GM23338 (cell line): ENCODE results near the gene RUNX1. TPM values are rescaled to one million over a fixed set of nuclear protein-coding genes. Genes with fewer than 3 reads are reported as not detected.

Experiments
- ATAC-seq: fragments of 200-7000 bp; cut with Tn5 transposase; 3 replicates; pipeline ENCODE4 v1.9.1; 2020
- DNase-seq: peaks from one replicate; pipeline ENCODE4 v3.0.0-alpha.2; 2015; ENCODE audit warnings: low spot score
- H2AFZ ChIP-seq: fragments of 200-600 bp; sonication (generic); 2 replicates; pipeline ENCODE4 v1.8.0; 2016; ENCODE audit warnings: antibody characterized with exemption, mild to moderate bottlenecking, moderate library complexity
- H3F3A ChIP-seq: fragments of 200-600 bp; sonication (generic); replicated peaks from 2 replicates; pipeline ENCODE4 v1.8.0; 2017; ENCODE audit warnings: antibody characterized with exemption, mixed run types, low read depth
- H3K27ac ChIP-seq: fragments of 200-600 bp; sonication (generic); 2 replicates; pipeline ENCODE4 v1.6.1; 2016; ENCODE audit warnings: low read depth
- H3K27me3 ChIP-seq: fragments of 200-600 bp; sonication (generic); 2 replicates; pipeline ENCODE4 v1.8.0; 2016; ENCODE audit warnings: mild to moderate bottlenecking, mixed run types, moderate library complexity; ENCODE audit not compliant: insufficient read depth
- H3K36me3 ChIP-seq: fragments of 200-600 bp; sonication (generic); 2 replicates; pipeline ENCODE4 v1.8.0; 2016; ENCODE audit warnings: mild to moderate bottlenecking; ENCODE audit not compliant: insufficient read depth
- H3K4me1 ChIP-seq: fragments of 200-600 bp; sonication (generic); 2 replicates; pipeline ENCODE4 v1.8.0; 2016; ENCODE audit warnings: mild to moderate bottlenecking, moderate library complexity; ENCODE audit not compliant: insufficient read depth
- H3K4me2 ChIP-seq: fragments of 200-600 bp; sonication (generic); 2 replicates; pipeline ENCODE4 v1.7.1; 2017; ENCODE audit warnings: mixed run types
- H3K4me3 ChIP-seq: fragments of 200-600 bp; sonication (generic); 2 replicates; pipeline ENCODE4 v1.6.1; 2016; ENCODE audit warnings: mixed run types
- H3K79me2 ChIP-seq: fragments of 200-600 bp; sonication (generic); replicated peaks from 2 replicates; pipeline ENCODE4 v1.8.0; 2017; ENCODE audit warnings: mild to moderate bottlenecking; ENCODE audit not compliant: insufficient read depth
- H3K9me2 ChIP-seq: fragments of 200-600 bp; sonication (generic); 2 replicates; pipeline ENCODE4 v1.8.0; 2017; ENCODE audit not compliant: insufficient read depth
- H4K20me1 ChIP-seq: fragments of 200-600 bp; sonication (generic); replicated peaks from 2 replicates; pipeline ENCODE4 v1.8.0; 2017; ENCODE audit warnings: mild to moderate bottlenecking; ENCODE audit not compliant: insufficient read depth
- H3K27ac Mint-ChIP-seq: 2 replicates; pipeline ENCODE4 v1.8.0; 2020; ENCODE audit warnings: inconsistent platforms, mild to moderate bottlenecking, moderate library complexity, mixed read lengths
- H3K27me3 Mint-ChIP-seq: 3 replicates; pipeline ENCODE4 v1.8.0; 2022; ENCODE audit warnings: low read depth, mild to moderate bottlenecking, moderate library complexity, mixed read lengths, inconsistent platforms; ENCODE audit not compliant: insufficient read depth, poor library complexity
- H3K36me3 Mint-ChIP-seq: 3 replicates; pipeline ENCODE4 v1.8.0; 2021; ENCODE audit warnings: low read depth, mild to moderate bottlenecking, inconsistent platforms, moderate library complexity, mixed read lengths
- H3K4me1 Mint-ChIP-seq: 3 replicates; pipeline ENCODE4 v1.8.0; 2020; ENCODE audit warnings: mild to moderate bottlenecking, inconsistent platforms, mixed read lengths
- H3K4me3 Mint-ChIP-seq: 3 replicates; pipeline ENCODE4 v1.8.0; 2021; ENCODE audit warnings: moderate library complexity, mild to moderate bottlenecking, inconsistent platforms, mixed read lengths
- H3K9me3 Mint-ChIP-seq: 3 replicates; pipeline ENCODE4 v1.8.0; 2020; ENCODE audit warnings: moderate library complexity, mild to moderate bottlenecking, inconsistent platforms, mixed read lengths
- CREB1 ChIP-seq: fragments of 250-450 bp; sonication (Bioruptor Pico); IDR thresholded peaks from 2 replicates; pipeline ENCODE4 v1.5.0; 2020; ENCODE audit warnings: low read depth, mild to moderate bottlenecking, moderate library complexity
- ETS1 ChIP-seq: IDR thresholded peaks from 2 replicates; pipeline ENCODE4 v1.6.1; 2016; ENCODE audit warnings: antibody characterized with exemption
- EZH2 ChIP-seq: fragments of 200-600 bp; sonication (generic); IDR thresholded peaks from one replicate; pipeline ENCODE4 v1.8.0; 2017; ENCODE audit warnings: antibody characterized with exemption, mild to moderate bottlenecking, low read depth; ENCODE audit not compliant: unreplicated experiment
- EZH2phosphoT487 ChIP-seq: fragments of 200-600 bp; sonication (generic); IDR thresholded peaks from one replicate; pipeline ENCODE4 v1.8.1; 2018; ENCODE audit warnings: antibody characterized with exemption; ENCODE audit not compliant: unreplicated experiment
- JUNB ChIP-seq: IDR thresholded peaks from one replicate; pipeline ENCODE4 v1.6.1; 2016; ENCODE audit warnings: antibody characterized with exemption; ENCODE audit not compliant: unreplicated experiment
- NANOG ChIP-seq: IDR thresholded peaks from 2 replicates; pipeline ENCODE4 v1.6.1; 2016; ENCODE audit warnings: antibody characterized with exemption, borderline replicate concordance
- POLR2AphosphoS5 ChIP-seq: IDR thresholded peaks from 2 replicates; pipeline ENCODE4 v1.6.1; 2016; ENCODE audit warnings: antibody characterized with exemption, low read depth
- REST ChIP-seq: IDR thresholded peaks from one replicate; pipeline ENCODE4 v1.6.1; 2018; ENCODE audit warnings: antibody characterized with exemption; ENCODE audit not compliant: unreplicated experiment
- STAT1 ChIP-seq: IDR thresholded peaks from one replicate; pipeline ENCODE4 v1.6.1; 2016; ENCODE audit warnings: antibody characterized with exemption; ENCODE audit not compliant: unreplicated experiment
- ZNF114 ChIP-seq: fragments of 250-450 bp; sonication (Bioruptor Pico); IDR thresholded peaks from 2 replicates; pipeline ENCODE4 v1.5.0; 2020; ENCODE audit warnings: mild to moderate bottlenecking, moderate library complexity
- ZNF331 ChIP-seq: fragments of 250-450 bp; sonication (Bioruptor Pico); IDR thresholded peaks from 2 replicates; pipeline ENCODE4 v1.5.0; 2020; ENCODE audit warnings: low read depth, mild to moderate bottlenecking, moderate library complexity
- polyA plus RNA-seq: library from polyadenylated mRNA; unstranded; fragments of >200 nt; fragmentation: Nextera tagmentation; extraction: Ambion mirVana; gene quantifications from 2 replicates; pipeline ENCODE4 v1.2.1, GENCODE V29; 2016
- total RNA-seq: library from RNA; depleted of rRNA; stranded (reverse); fragments of >200 nt; shearing (Covaris generic); gene quantifications from 2 replicates; pipeline ENCODE4 v1.2.3, GENCODE V29; 2014
- TF ChIP-seq, protein P1 (sequence below): fragments of 250-450 bp; sonication (Bioruptor Pico); IDR thresholded peaks from 2 replicates; pipeline ENCODE4 v1.5.0; 2020; ENCODE audit warnings: mild to moderate bottlenecking, moderate library complexity
- TF ChIP-seq, protein P2 (sequence below), 2 experiments: fragments of 200-600 bp in 1 of 2; sonication (generic) in 1 of 2; conservative IDR thresholded peaks; 2 replicates each; pipeline versions ENCODE4 v1.5.1 to v1.6.1; 2016 to 2017; ENCODE audit warnings: antibody characterized with exemption in 2 of 2, low read depth in 2 of 2, mild to moderate bottlenecking in 2 of 2, moderate library complexity in 1 of 2

Gene RUNX1
- total and polyA plus RNA-seq, 2 experiments from 2014 or later = 0.29 to 1.1 TPM

- no peaks in the 10 kb centered on the region for H3K4me1 ChIP-seq
- TF ChIP-seq EZH2phosphoT487 (no peak), POLR2AphosphoS5 (no peak), ETS1 (no peak), EZH2 (no peak), JUNB (no peak), ZNF114 (no peak), REST (no peak), ZNF331 (no peak), STAT1 (no peak), CREB1 (CRISPR knock-in tag) (no peak), NANOG (no peak)
- TF ChIP-seq, protein P1, sequence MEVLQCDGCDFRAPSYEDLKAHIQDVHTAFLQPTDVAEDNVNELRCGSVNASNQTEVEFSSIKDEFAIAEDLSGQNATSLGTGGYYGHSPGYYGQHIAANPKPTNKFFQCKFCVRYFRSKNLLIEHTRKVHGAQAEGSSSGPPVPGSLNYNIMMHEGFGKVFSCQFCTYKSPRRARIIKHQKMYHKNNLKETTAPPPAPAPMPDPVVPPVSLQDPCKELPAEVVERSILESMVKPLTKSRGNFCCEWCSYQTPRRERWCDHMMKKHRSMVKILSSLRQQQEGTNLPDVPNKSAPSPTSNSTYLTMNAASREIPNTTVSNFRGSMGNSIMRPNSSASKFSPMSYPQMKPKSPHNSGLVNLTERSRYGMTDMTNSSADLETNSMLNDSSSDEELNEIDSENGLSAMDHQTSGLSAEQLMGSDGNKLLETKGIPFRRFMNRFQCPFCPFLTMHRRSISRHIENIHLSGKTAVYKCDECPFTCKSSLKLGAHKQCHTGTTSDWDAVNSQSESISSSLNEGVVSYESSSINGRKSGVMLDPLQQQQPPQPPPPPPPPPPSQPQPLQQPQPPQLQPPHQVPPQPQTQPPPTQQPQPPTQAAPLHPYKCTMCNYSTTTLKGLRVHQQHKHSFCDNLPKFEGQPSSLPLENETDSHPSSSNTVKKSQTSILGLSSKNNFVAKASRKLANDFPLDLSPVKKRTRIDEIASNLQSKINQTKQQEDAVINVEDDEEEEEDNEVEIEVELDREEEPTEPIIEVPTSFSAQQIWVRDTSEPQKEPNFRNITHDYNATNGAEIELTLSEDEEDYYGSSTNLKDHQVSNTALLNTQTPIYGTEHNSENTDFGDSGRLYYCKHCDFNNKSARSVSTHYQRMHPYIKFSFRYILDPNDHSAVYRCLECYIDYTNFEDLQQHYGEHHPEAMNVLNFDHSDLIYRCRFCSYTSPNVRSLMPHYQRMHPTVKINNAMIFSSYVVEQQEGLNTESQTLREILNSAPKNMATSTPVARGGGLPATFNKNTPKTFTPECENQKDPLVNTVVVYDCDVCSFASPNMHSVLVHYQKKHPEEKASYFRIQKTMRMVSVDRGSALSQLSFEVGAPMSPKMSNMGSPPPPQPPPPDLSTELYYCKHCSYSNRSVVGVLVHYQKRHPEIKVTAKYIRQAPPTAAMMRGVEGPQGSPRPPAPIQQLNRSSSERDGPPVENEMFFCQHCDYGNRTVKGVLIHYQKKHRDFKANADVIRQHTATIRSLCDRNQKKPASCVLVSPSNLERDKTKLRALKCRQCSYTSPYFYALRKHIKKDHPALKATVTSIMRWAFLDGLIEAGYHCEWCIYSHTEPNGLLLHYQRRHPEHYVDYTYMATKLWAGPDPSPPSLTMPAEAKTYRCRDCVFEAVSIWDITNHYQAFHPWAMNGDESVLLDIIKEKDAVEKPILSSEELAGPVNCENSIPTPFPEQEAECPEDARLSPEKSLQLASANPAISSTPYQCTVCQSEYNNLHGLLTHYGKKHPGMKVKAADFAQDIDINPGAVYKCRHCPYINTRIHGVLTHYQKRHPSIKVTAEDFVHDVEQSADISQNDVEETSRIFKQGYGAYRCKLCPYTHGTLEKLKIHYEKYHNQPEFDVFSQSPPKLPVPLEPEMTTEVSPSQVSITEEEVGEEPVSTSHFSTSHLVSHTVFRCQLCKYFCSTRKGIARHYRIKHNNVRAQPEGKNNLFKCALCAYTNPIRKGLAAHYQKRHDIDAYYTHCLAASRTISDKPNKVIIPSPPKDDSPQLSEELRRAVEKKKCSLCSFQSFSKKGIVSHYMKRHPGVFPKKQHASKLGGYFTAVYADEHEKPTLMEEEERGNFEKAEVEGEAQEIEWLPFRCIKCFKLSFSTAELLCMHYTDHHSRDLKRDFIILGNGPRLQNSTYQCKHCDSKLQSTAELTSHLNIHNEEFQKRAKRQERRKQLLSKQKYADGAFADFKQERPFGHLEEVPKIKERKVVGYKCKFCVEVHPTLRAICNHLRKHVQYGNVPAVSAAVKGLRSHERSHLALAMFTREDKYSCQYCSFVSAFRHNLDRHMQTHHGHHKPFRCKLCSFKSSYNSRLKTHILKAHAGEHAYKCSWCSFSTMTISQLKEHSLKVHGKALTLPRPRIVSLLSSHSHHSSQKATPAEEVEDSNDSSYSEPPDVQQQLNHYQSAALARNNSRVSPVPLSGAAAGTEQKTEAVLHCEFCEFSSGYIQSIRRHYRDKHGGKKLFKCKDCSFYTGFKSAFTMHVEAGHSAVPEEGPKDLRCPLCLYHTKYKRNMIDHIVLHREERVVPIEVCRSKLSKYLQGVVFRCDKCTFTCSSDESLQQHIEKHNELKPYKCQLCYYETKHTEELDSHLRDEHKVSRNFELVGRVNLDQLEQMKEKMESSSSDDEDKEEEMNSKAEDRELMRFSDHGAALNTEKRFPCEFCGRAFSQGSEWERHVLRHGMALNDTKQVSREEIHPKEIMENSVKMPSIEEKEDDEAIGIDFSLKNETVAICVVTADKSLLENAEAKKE (CRISPR knock-in tag) = no peak
- TF ChIP-seq, protein P2, sequence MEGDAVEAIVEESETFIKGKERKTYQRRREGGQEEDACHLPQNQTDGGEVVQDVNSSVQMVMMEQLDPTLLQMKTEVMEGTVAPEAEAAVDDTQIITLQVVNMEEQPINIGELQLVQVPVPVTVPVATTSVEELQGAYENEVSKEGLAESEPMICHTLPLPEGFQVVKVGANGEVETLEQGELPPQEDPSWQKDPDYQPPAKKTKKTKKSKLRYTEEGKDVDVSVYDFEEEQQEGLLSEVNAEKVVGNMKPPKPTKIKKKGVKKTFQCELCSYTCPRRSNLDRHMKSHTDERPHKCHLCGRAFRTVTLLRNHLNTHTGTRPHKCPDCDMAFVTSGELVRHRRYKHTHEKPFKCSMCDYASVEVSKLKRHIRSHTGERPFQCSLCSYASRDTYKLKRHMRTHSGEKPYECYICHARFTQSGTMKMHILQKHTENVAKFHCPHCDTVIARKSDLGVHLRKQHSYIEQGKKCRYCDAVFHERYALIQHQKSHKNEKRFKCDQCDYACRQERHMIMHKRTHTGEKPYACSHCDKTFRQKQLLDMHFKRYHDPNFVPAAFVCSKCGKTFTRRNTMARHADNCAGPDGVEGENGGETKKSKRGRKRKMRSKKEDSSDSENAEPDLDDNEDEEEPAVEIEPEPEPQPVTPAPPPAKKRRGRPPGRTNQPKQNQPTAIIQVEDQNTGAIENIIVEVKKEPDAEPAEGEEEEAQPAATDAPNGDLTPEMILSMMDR (conservative IDR thresholded peaks at IDR 0.05; ENCODE audit: low read depth in 2 of 2) = no peak
- ATAC-seq (no peak), DNase-seq (no peak)
- no peaks in the 10 kb centered on the region for H3K36me3 ChIP-seq
- no peaks in the 10 kb centered on the region for H3K79me2 ChIP-seq
- H4K20me1 ChIP-seq = no peaks in the 10 kb centered on the region
- no peaks in the 10 kb centered on the region for H3F3A ChIP-seq
- no peak overlapping the region for H3K27ac ChIP-seq
- H3K27me3 ChIP-seq = no peaks in the 10 kb centered on the region
- H3K36me3 Mint-ChIP-seq = no peaks in the 10 kb centered on the region; the same call in 2 of the 3 replicates
- no peak overlapping the region for H3K4me2 ChIP-seq
- H3K27ac Mint-ChIP-seq = no peak overlapping the region
- no peak overlapping the region for H2AFZ ChIP-seq
- no peaks in the 10 kb centered on the region for H3K4me1 Mint-ChIP-seq
- no peak overlapping the region for H3K4me3 Mint-ChIP-seq
- peaks cover 2% of the 10 kb centered on the region for H3K27me3 Mint-ChIP-seq
- no peaks in the 10 kb centered on the region for H3K9me3 Mint-ChIP-seq
- H3K4me3 ChIP-seq = no peak overlapping the region
- H3K9me2 ChIP-seq = peaks cover 8% of the 10 kb centered on the region
These were observed 121.1 kb downstream of the RUNX1 start for GRCh38 chr21:34927992-34928391.
